HCT116 (cell line): ENCODE data around the gene DPY19L3. TPM values are rescaled to one million over a fixed set of nuclear protein-coding genes. Genes with fewer than 3 reads are reported as not detected.

Experiments
- ATAC-seq: fragments of 200-7000 bp; cut with Tn5 transposase; 2 replicates; pipeline ENCODE4 v1.9.1; 2020; ENCODE audit warnings: mild to moderate bottlenecking, moderate library complexity
- BruUV-seq: library from RNA; stranded (reverse); fragments of 400-500 nt; replicated peaks from 2 replicates; lab custom pipeline; 2021; lab: Mats Ljungman, UMichigan
- CTCF ChIA-PET: fragments of 300-600 bp; sonication (Branson Sonifier 250); formaldehyde crosslinking; loops from one replicate; lab custom pipeline; 2021; ENCODE audit warnings: antibody characterized with exemption; lab: Charles Lee
- POLR2A ChIA-PET: fragments of 300-600, 350-600 bp; sonication (Branson Sonifier 250); formaldehyde crosslinking; loops from one replicate; lab custom pipeline; 2021; ENCODE audit warnings: antibody characterized with exemption; lab: Charles Lee
- RAD21 ChIA-PET, 2 experiments: fragments of 300-600 bp; sonication (Branson Sonifier 250); formaldehyde crosslinking; loops; one replicate each; lab custom pipeline; 2023; ENCODE audit warnings: low total read pairs in 2 of 2; ENCODE audit not compliant: uncharacterized antibody in 2 of 2, unreplicated experiment in 2 of 2, low non-redundant PET in 1 of 2; lab: Charles Lee
- DNase-seq: peaks from one replicate; pipeline ENCODE4 v3.0.0-alpha.2; 2010; ENCODE audit warnings: low read depth, low spot score
- H2AFZ ChIP-seq: fragments of 200-600 bp; shearing (Covaris generic), sonication (generic); 2 replicates; pipeline ENCODE4 v1.6.1; 2017; ENCODE audit warnings: low read depth, mixed run types, mixed read lengths, antibody characterized with exemption, low read length; ENCODE audit not compliant: poor library complexity, severe bottlenecking
- H3K27ac ChIP-seq: 2 replicates; pipeline ENCODE4 v1.5.1; 2012; ENCODE audit warnings: low read depth, low read length
- H3K27me3 ChIP-seq: fragments of 200-600 bp; sonication (generic); 2 replicates; pipeline ENCODE4 v1.6.1; 2016; ENCODE audit warnings: mixed run types, low read length, mixed read lengths; ENCODE audit not compliant: insufficient read depth
- H3K36me3 ChIP-seq, 2 experiments: fragments of 200-500 bp in 1 of 2; fragments of 200-600 bp in 1 of 2; sonication (Bioruptor generic) in 1 of 2; sonication (generic) in 1 of 2; 2 replicates each; pipeline versions ENCODE4 v1.5.1 to v1.6.1; 2014 to 2016; ENCODE audit warnings: low read length in 2 of 2, inconsistent platforms in 1 of 2, mixed read lengths in 1 of 2, mixed run types in 1 of 2; ENCODE audit not compliant: insufficient read depth in 2 of 2, control insufficient read depth in 1 of 2
- H3K4me1 ChIP-seq, 2 experiments: fragments of 200-600 bp in 1 of 2; sonication (generic) in 1 of 2; 2 replicates each; pipeline versions ENCODE4 v1.5.1 to v1.6.1; 2012 to 2017; ENCODE audit warnings: low read length in 2 of 2, inconsistent platforms in 1 of 2, mild to moderate bottlenecking in 1 of 2, mixed read lengths in 1 of 2, mixed run types in 1 of 2, moderate library complexity in 1 of 2; ENCODE audit not compliant: insufficient read depth in 2 of 2, control insufficient read depth in 1 of 2
- H3K4me2 ChIP-seq: fragments of 200-600 bp; sonication (generic); 2 replicates; pipeline ENCODE4 v1.6.1; 2017; ENCODE audit warnings: mixed run types, low read length, mixed read lengths
- H3K4me3 ChIP-seq, 2 experiments: fragments of 200-600 bp in 1 of 2; sonication (generic) in 1 of 2; replicated peaks in 1 of 2; 2 replicates each; pipeline ENCODE4 v1.5.1; 2011 to 2016; ENCODE audit warnings: low read length in 2 of 2, control low read depth in 1 of 2, low read depth in 1 of 2, mild to moderate bottlenecking in 1 of 2, mixed read lengths in 1 of 2, mixed run types in 1 of 2
- H3K79me2 ChIP-seq: fragments of 200-600 bp; sonication (generic); 2 replicates; pipeline ENCODE4 v1.6.1; 2017; ENCODE audit warnings: mild to moderate bottlenecking, mixed run types, low read length, moderate library complexity, mixed read lengths; ENCODE audit not compliant: insufficient read depth
- H3K9ac ChIP-seq: fragments of 200-600 bp; sonication (generic); 2 replicates; pipeline ENCODE4 v1.6.1; 2016; ENCODE audit warnings: low read length, mixed read lengths
- H3K9me2 ChIP-seq: fragments of 200-600 bp; sonication (generic), shearing (Covaris generic); 2 replicates; pipeline ENCODE4 v1.6.1; 2017; ENCODE audit warnings: mixed run types, mild to moderate bottlenecking, moderate library complexity; ENCODE audit not compliant: insufficient read depth
- H3K9me3 ChIP-seq, 2 experiments: fragments of 200-500 bp in 1 of 2; fragments of 200-600 bp in 1 of 2; sonication (Bioruptor generic) in 1 of 2; sonication (generic) in 1 of 2; 2 replicates each; pipeline ENCODE4 v1.6.1; 2014 to 2017; ENCODE audit warnings: low read length in 2 of 2, mixed read lengths in 2 of 2, inconsistent platforms in 1 of 2, low read depth in 1 of 2, mild to moderate bottlenecking in 1 of 2, mixed run types in 1 of 2, moderate library complexity in 1 of 2; ENCODE audit not compliant: control insufficient read depth in 1 of 2, insufficient read depth in 1 of 2
- H4K20me1 ChIP-seq: fragments of 200-600 bp; sonication (generic), shearing (Covaris generic); 2 replicates; pipeline ENCODE4 v1.6.1; 2017; ENCODE audit warnings: mixed run types, mild to moderate bottlenecking, moderate library complexity; ENCODE audit not compliant: insufficient read depth
- CEBPB ChIP-seq: IDR thresholded peaks from 2 replicates; pipeline ENCODE4 v1.6.1; 2012; ENCODE audit warnings: low read depth
- ELF1 ChIP-seq: IDR thresholded peaks from 2 replicates; pipeline ENCODE4 v1.6.1; 2012; ENCODE audit warnings: low read depth, borderline replicate concordance
- EZH2 ChIP-seq: fragments of 200-600 bp; sonication (generic); IDR thresholded peaks from 2 replicates; pipeline ENCODE4 v1.6.1; 2017; ENCODE audit warnings: antibody characterized with exemption, mixed run types
- FOSL1 ChIP-seq: IDR thresholded peaks from 2 replicates; pipeline ENCODE4 v1.6.1; 2012; ENCODE audit warnings: low read depth
- JUND ChIP-seq: IDR thresholded peaks from 2 replicates; pipeline ENCODE4 v1.6.1; 2012
- POLR2A ChIP-seq: IDR thresholded peaks from 2 replicates; pipeline ENCODE4 v1.7.0; 2011; ENCODE audit warnings: borderline replicate concordance; ENCODE audit not compliant: insufficient read depth, insufficient read length; ENCODE audit errors: extremely low read depth
- POLR2AphosphoS5 ChIP-seq: IDR thresholded peaks from 2 replicates; pipeline ENCODE4 v1.6.1; 2011; ENCODE audit warnings: mild to moderate bottlenecking, low read depth, low read length, moderate library complexity
- SRF ChIP-seq: IDR thresholded peaks from 2 replicates; pipeline ENCODE4 v1.6.1; 2012; ENCODE audit warnings: low read depth
- TCF7L2 ChIP-seq: IDR thresholded peaks from 2 replicates; pipeline ENCODE4 v1.7.0; 2011; ENCODE audit warnings: borderline replicate concordance, inconsistent platforms; ENCODE audit not compliant: insufficient read depth, insufficient read length; ENCODE audit errors: extremely low read depth
- ZFX ChIP-seq: fragments of 450-650 bp; IDR thresholded peaks from 2 replicates; pipeline ENCODE4 v1.6.1; 2017
- ZNF274 ChIP-seq: fragments of 200-500 bp; sonication (Bioruptor generic); IDR thresholded peaks from 2 replicates; pipeline ENCODE4 v1.6.1; 2014; ENCODE audit warnings: mild to moderate bottlenecking, low read depth, low read length, inconsistent platforms
- intact Hi-C: fragments of 100-400 bp; cut with micrococcal nuclease; formaldehyde crosslinking; loops from 2 replicates; pipeline ENCODE4 v1.10.0; 2022
- total RNA-seq: library from RNA; stranded (reverse); gene quantifications from one replicate; pipeline ENCODE4 v1.2.1, GENCODE V29; 2021; ENCODE audit not compliant: unreplicated experiment
- TF ChIP-seq, protein P1 (sequence below): IDR thresholded peaks from 2 replicates; pipeline ENCODE4 v1.6.1; 2012; ENCODE audit warnings: low read depth
- TF ChIP-seq, protein P2 (sequence below): IDR thresholded peaks from 2 replicates; pipeline ENCODE4 v1.6.1; 2012
- TF ChIP-seq, protein P3 (sequence below): IDR thresholded peaks from 2 replicates; pipeline ENCODE4 v1.6.1; 2012

DPY19L3 gene
- total RNA-seq, 1 experiment from 2014 or later = 14.5 TPM

DNA sequence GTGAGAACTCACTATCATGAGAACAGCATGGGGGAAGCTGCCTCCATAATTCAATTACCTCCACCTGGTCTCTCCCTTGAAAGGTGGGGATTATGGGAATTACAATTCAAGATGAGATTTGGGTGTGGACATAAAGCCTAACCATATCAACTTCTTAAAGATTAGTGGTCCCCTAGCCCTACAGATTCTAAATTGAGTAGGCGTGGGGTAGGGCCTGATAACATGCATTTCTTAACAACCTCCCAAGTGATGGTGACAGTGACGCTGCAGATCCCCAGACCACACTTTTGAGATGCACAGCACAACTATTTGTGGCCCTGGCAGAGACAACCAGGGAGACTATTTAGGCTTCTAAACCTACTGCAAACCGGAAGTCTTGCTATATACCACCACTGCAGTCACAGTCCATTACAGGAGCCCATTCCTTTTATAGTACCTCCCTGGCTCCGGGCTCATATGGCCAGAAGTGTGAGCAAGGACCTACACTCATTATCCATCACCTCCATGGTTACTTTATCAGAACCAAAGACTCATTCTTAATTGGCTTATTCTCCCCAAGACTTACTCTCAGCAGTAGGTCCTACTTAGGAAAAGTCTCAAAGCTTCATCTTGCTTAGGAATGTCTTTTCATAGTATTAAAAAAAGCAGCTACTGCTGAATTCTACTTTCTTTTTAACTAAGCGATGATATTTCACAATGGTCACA, 2.1 kb upstream of the DPY19L3 start:
- Histone ChIP-seq H3K9ac (no peak overlapping the region), H2AFZ (no peak overlapping the region), H3K9me3 (no peaks in the 10 kb centered on the region), H4K20me1 (no peaks in the 10 kb centered on the region), H3K4me3 (no peak overlapping the region), H3K27me3 (no peaks in the 10 kb centered on the region), H3K9me2 (no peaks in the 10 kb centered on the region), H3K36me3 (no peaks in the 10 kb centered on the region), H3K79me2 (peaks cover 16% of the 10 kb centered on the region; the same call in 1 of the 2 replicates), H3K4me2 (no peak overlapping the region), H3K4me1 (peaks cover 7 to 16% of the 10 kb centered on the region in 2 experiments; a peak in 3 of 4 replicates), H3K27ac (no peak overlapping the region)
- no TSS peak for BruUV-seq
- POLR2A ChIA-PET = interaction anchor here (1.4 kb wide), 1 partner anchor 13 kb away, joined by 3 read pairs; no protein-coding TSS in a partner anchor
- DNase-seq = no peak
- ATAC-seq = no peak
- TF ChIP-seq ZNF274 = no peak
- peak; percentile 39 for TF ChIP-seq POLR2A
- CTCF ChIA-PET = no interaction called here
- intact Hi-C loops = no loop called here
- RAD21 ChIA-PET = no interaction called here

DNA sequence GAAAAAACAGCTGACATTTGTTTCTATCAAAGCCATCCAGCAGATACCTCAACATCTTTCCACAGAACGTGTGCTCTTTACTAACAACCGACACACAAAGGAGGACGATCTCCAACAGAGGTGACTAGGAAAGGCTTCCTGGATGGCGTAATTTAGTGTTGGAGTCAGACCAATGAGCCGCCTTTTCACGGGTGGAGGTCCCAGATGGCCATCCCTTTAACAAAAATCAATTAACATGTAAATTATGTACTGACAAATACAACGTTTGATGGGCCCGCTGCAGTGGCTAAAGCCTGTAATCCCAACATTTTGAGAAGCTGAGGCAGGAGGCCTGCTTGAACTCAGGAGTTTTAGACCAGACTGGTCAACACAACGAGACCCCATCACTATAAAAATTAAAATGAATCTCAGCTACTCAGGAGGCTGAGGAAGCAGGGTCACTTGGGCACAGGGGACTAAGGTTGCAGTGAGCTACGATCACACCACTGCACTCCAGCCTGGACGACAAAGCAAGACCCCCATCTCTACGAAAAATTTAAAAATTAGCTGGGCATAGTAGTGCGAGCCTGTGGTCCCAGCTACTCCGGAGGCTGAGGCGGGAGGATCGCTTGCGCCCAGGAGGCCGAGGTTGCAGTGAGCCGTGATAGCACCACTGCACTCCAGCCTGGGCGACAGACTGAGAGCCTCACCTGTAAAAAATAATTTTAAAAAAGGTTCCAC, 1.2 kb upstream of the DPY19L3 start:
- ATAC-seq (no peak), DNase-seq (no peak)
- Histone ChIP-seq H4K20me1 (no peaks in the 10 kb centered on the region), H3K27ac (peak overlapping the region; percentile 99), H3K9me2 (no peaks in the 10 kb centered on the region), H3K4me3 (peak overlapping the region; percentile 84 to 92), H3K4me2 (peak overlapping the region; percentile 87), H2AFZ (no peak overlapping the region), H3K9ac (peak overlapping the region; percentile 98), H3K79me2 (peaks cover 16% of the 10 kb centered on the region; the same call in 1 of the 2 replicates), H3K27me3 (no peaks in the 10 kb centered on the region), H3K36me3 (0 out of 4 replicates have a peak, but pooled peaks cover 0 to 2% of the 10 kb centered on the region in 2 experiments), H3K9me3 (no peaks in the 10 kb centered on the region), H3K4me1 (peaks cover 7 to 16% of the 10 kb centered on the region in 2 experiments; a peak in 3 of 4 replicates)
- BruUV-seq = no TSS peak
- ChIA-PET RAD21 (no interaction called here), POLR2A (interaction anchor here (1.4 kb wide), 2 partner anchors 12 to 85 kb away, joined by 3 read pairs; no protein-coding TSS in a partner anchor), CTCF (no interaction called here)
- intact Hi-C loops = no loop called here
- TF ChIP-seq CEBPB (no peak), SRF (no peak), ELF1 (no peak), TCF7L2 (no peak), EZH2 (no peak), ZFX (no peak), POLR2AphosphoS5 (no peak), JUND (no peak), FOSL1 (no peak)
- TF ChIP-seq, protein P1, sequence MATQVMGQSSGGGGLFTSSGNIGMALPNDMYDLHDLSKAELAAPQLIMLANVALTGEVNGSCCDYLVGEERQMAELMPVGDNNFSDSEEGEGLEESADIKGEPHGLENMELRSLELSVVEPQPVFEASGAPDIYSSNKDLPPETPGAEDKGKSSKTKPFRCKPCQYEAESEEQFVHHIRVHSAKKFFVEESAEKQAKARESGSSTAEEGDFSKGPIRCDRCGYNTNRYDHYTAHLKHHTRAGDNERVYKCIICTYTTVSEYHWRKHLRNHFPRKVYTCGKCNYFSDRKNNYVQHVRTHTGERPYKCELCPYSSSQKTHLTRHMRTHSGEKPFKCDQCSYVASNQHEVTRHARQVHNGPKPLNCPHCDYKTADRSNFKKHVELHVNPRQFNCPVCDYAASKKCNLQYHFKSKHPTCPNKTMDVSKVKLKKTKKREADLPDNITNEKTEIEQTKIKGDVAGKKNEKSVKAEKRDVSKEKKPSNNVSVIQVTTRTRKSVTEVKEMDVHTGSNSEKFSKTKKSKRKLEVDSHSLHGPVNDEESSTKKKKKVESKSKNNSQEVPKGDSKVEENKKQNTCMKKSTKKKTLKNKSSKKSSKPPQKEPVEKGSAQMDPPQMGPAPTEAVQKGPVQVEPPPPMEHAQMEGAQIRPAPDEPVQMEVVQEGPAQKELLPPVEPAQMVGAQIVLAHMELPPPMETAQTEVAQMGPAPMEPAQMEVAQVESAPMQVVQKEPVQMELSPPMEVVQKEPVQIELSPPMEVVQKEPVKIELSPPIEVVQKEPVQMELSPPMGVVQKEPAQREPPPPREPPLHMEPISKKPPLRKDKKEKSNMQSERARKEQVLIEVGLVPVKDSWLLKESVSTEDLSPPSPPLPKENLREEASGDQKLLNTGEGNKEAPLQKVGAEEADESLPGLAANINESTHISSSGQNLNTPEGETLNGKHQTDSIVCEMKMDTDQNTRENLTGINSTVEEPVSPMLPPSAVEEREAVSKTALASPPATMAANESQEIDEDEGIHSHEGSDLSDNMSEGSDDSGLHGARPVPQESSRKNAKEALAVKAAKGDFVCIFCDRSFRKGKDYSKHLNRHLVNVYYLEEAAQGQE = no peak
- TF ChIP-seq, protein P2, sequence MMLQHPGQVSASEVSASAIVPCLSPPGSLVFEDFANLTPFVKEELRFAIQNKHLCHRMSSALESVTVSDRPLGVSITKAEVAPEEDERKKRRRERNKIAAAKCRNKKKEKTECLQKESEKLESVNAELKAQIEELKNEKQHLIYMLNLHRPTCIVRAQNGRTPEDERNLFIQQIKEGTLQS = no peak
- TF ChIP-seq, protein P3, sequence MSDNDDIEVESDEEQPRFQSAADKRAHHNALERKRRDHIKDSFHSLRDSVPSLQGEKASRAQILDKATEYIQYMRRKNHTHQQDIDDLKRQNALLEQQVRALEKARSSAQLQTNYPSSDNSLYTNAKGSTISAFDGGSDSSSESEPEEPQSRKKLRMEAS = no peak
